GM18505 (cell line): ENCODE data around the gene PHF13.
"Not testable (repeated sequence)": the region's sequence is repeated elsewhere in the genome, so short reads cannot be mapped to it uniquely, and the experiment has no call there.

Experiments used
- ATAC-seq: cut with Tn5 transposase; IDR thresholded peaks from one replicate; pipeline ENCODE4 v1.9.1; 2021; ENCODE audit not compliant: unreplicated experiment
- POLR2A ChIP-seq: IDR thresholded peaks from 4 replicates; pipeline ENCODE4 v1.6.1; 2011; ENCODE audit warnings: borderline replicate concordance; ENCODE audit not compliant: insufficient read depth, insufficient read length; ENCODE audit errors: extremely low read depth

The PHF13 gene

DNA sequence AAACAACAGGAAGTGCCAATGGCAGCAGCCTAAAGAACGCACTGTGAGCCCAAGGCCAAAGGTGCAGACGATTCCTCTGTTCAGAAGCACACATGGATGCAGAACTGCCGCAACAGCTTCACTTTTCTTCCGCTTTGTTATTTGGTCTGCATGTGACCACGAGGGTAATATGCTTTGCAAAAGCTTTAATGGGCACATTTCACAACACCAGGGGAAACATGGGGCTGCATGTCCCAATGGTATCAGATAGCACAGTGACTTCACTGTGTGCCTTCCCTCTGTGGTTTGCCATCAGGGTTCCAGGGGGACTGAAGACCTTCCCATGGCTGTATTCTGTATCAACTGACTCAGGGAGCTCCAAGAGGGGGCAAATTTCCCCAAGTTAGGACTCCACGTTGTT lies 39.5 kb downstream of the PHF13 start:
- no peak for ATAC-seq
- no peak for TF ChIP-seq POLR2A

DNA sequence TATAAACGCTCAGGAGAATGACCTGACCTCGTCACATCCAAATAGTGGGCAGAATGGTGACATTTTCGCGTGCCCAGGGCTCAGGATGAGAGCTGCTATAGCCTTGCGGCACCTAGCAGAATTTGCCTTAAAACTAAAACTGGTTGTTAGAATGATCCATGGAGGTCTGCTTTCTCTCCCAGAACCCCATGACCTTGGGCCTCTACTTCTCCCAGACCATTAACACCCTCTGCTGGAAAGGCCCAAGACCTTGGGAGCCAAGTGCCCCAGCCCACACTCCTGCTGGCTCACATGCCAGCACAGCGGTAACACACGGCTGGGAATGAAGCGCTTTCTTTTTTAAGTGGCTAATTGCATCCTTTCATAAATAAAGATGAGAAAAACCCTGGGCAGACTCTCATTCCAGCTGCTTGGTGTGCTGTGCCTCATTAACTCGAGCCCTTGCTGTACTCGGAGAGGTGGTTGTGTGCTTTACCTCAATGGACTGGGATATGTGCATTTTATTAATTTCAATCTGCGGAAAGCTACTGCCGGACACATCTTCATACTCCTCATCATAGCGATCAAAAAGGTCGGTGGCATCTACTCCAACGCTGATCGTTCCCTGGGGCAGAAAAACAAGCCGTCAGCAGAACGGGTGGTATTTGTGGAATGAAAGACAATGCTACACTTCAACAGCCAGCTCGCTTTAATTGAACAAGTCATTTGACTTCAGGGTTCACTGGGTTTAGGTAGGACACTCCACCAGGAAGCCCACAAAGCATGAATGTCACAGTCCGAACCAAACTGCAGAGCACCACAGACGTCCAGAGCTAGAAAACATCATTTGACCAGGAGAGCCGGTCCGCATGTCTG lies 40.1 kb downstream of the PHF13 start:
- no peak for ATAC-seq

DNA sequence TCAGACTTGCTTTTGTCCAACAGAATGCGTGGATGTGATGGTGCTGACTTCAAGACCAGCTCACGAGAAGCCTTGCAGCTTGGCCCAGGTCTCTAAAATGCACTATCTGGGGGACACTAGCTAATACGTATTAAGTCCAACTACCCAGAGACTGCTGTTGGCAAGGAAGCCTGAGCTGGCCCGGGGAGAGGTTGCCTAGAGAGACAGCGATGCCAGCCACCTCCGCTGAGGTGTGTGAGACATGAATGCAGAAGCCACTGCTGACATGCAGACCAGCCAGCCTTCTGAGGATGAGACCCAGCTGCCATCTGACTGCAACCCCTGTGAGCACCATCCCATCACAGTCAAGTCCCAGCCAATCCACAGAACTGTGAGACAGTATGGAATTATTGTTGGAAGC lies 43.6 kb downstream of the PHF13 start:
- ATAC-seq: no peak
- TF ChIP-seq POLR2A: no peak

More for the DNA sequence above, 40.1 kb downstream of the PHF13 start:
- TF ChIP-seq POLR2A: no peak

DNA sequence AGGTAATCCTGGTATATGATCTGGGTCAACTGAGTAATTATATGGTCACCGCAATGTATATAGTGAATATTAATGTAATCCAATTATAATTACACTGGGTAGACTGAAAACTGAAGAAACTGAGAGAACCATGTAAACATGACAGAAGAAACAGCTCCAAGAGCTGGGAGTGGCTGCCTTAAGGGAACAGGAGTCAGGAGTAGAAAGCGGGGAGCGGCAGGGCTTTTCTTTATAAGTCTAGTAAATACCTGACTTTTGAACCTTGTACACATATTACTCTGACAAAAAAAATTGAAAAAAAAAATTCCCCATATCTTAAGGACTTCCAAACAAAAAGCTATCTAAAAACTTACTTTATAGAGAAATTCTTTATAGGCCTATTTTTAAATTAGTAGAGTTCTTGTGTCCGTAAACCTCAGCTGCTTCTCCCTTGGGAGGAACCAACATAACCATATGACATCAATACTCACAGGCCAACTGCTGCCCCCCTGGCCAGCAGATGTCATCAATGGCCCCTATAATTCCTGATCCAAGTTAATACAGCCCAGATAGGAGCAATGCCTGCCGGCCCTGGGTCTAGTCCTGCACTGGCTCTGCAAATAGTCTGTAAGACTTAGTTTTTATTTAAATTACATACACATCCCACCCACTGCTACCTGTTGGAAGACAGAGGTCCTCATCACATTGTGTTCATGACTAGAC lies 45.0 kb downstream of the PHF13 start:
- no peak for ATAC-seq
- TF ChIP-seq POLR2A: no peak

DNA sequence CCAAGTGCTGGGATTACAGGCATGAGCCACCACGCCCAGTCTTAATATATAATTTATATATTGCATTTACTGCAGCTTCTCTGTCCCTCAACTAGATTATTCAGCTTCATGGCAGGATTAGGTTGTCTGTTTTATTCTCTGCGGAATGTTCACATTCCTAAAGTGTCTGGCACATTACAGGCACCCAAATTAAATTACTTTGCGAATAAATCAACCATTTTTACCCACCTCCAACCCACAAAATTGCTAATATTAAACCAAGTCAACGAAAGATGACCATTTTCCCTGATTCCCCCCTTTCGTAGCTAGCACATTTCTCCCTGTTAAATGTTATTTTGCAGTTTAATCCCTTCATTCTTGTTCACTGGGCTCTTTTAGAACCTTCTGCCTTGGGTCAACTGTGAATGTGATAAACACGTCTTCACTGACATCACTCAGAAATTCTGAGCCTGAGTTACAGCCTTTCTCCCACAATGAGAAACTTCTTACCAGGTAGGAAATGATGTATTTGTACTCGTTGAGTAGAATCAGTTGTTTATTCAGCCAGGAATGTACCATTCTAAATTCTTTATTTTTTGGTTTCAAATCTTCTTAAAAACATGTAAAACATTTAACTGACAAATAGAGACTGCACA lies 47.0 kb downstream of the PHF13 start:
- ATAC-seq: no peak
- TF ChIP-seq POLR2A: no peak

DNA sequence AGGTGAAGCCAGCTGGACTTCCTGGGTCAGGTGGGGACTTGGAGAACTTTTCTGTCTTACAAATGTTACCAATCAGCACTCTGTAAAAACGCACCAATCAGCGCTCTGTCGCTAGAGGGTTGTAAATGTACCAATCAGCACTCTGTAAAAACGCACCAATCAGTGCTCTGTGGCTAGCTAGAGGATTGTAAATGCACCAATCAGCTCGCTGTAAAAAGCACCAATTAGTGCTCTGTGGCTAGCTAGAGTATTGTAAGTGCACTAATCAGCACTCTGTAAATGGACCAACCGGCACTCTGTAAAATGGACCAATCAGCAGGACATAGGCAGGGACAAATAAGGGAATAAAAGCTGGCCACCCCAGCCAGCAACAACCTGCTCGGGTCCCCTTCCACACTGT lies 48.9 kb downstream of the PHF13 start:
- not testable (repeated sequence) for ATAC-seq

DNA sequence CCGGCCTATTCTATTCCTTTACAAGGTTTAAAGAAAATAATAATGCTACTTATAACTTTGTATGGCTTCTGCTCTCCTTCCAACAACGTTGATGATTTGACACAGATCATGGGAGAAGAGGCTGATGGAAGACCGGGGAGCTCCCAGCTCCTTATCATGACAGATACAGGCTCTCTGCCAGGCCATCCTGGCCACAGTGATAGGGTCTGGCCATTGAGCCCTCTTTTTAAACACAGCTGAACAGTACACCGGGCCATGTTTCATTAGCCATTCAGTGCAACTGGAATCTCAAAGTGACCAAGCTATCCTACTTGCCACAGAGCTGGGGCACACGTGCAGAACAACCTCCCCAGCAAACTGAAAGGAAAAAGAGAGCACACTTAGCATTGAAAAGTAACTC lies 53.2 kb downstream of the PHF13 start:
- no peak for ATAC-seq
- no peak for TF ChIP-seq POLR2A

DNA sequence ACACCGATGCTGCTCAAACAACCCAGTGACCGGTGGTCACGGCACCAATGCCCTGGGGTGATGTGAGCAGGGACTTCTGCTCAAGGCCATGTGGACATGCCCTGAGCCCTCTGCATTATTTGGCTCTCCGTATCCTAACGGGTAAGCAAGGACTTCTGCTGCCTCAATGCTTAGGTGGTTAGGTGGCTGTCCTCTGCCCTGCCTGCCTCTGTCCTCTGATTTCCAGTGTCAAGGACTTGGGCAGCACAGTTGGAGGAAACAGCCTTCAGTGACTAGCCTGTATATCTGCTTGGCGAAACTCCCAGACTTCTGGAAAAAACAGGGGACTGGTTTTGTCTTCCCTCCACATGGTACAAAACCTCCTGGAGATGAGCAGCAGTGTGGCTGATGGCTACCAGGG lies 53.6 kb downstream of the PHF13 start:
- no peak for ATAC-seq
- no peak for TF ChIP-seq POLR2A

DNA sequence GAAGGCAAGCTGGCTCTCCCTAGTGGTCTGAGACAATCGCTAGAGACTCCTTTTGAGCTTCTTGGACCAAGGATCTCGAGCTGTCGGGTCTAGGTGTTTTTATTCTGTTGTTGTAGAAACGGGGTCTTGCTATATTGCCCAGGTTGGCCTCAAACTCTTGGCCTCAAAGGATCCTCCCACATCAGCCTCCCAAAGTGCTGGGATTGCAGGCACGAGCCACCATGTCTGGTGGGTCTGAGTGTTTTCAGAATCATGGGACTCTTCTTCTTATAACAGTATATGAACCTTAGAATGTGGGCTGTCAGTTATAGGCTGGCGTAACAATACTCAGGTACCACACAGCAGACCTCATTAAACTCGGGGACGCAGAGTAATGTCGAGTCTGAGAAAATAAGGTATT lies 55.0 kb downstream of the PHF13 start:
- no peak for TF ChIP-seq POLR2A
- ATAC-seq: no peak

DNA sequence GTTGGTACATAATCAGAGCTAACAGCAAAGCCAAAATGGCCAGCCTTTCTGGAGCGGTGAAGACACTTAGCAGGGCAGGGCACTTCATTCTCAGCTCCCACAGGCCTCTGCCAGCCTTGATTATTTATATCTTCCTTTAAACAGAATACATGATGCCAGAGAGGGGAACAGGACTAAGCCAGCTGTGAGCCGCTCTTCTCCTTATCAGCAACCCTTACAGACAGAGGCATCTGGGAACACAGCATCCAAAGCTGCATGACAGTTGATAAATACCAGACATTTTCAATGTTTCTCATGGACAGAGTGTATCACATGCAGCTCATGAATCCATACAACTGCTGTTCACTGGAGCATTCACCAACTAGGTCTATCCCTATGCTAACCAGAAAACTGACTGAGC lies 59.0 kb downstream of the PHF13 start:
- no peak for ATAC-seq
- no peak for TF ChIP-seq POLR2A
